Neural progenitor cell (in vitro differentiated cells): ENCODE measurements around the gene PPFIA1. TPM values are rescaled to one million over a fixed set of nuclear protein-coding genes. Genes with fewer than 3 reads are reported as not detected.
"Not testable (repeated sequence)": the region's sequence is repeated elsewhere in the genome, so short reads cannot be mapped to it uniquely, and the experiment has no call there.

Experiments used
- DNase-seq: peaks from one replicate; pipeline ENCODE4 v3.0.0-alpha.2; 2016; ENCODE audit warnings: low spot score
- H2AFZ ChIP-seq: fragments of 200-600 bp; sonication (generic); replicated peaks from 2 replicates; pipeline ENCODE4 v1.6.1; 2016; ENCODE audit warnings: antibody characterized with exemption
- H3F3A ChIP-seq: fragments of 200-600 bp; sonication (generic); 2 replicates; pipeline ENCODE4 v1.6.1; 2016; ENCODE audit warnings: antibody characterized with exemption, low read depth
- H3K27ac ChIP-seq: fragments of 200-600 bp; sonication (generic); 2 replicates; pipeline ENCODE4 v1.5.1; 2016; ENCODE audit warnings: mild to moderate bottlenecking
- H3K27me3 ChIP-seq: fragments of 200-600 bp; sonication (generic); 2 replicates; pipeline ENCODE4 v1.6.1; 2016; ENCODE audit warnings: mild to moderate bottlenecking, moderate library complexity
- H3K36me3 ChIP-seq: fragments of 200-600 bp; sonication (generic); 2 replicates; pipeline ENCODE4 v1.5.1; 2016
- H3K4me1 ChIP-seq: fragments of 200-600 bp; sonication (generic); 2 replicates; pipeline ENCODE4 v1.6.1; 2016; ENCODE audit warnings: mixed run types
- H3K4me2 ChIP-seq: fragments of 200-600 bp; sonication (generic); 2 replicates; pipeline ENCODE4 v1.6.1; 2016
- H3K4me3 ChIP-seq: fragments of 200-600 bp; sonication (generic); 2 replicates; pipeline ENCODE4 v1.5.1; 2016
- H3K79me2 ChIP-seq: fragments of 200-600 bp; sonication (generic); 2 replicates; pipeline ENCODE4 v1.6.1; 2016; ENCODE audit warnings: low read depth
- H3K9ac ChIP-seq: fragments of 200-600 bp; sonication (generic); 2 replicates; pipeline ENCODE4 v1.6.1; 2016
- H3K9me3 ChIP-seq: fragments of 200-600 bp; sonication (generic); 2 replicates; pipeline ENCODE4 v1.5.1; 2016; ENCODE audit warnings: low read depth
- H4K20me1 ChIP-seq: fragments of 200-600 bp; sonication (generic); 2 replicates; pipeline ENCODE4 v1.6.1; 2016; ENCODE audit warnings: low read depth
- H3K27ac Mint-ChIP-seq: 3 replicates; pipeline ENCODE4 v1.8.0; 2021; ENCODE audit warnings: mixed read lengths
- H3K27me3 Mint-ChIP-seq: 2 replicates; pipeline ENCODE4 v1.8.0; 2022; ENCODE audit warnings: low read depth, mild to moderate bottlenecking, inconsistent platforms, moderate library complexity, mixed read lengths; ENCODE audit not compliant: insufficient read depth
- H3K36me3 Mint-ChIP-seq: 3 replicates; pipeline ENCODE4 v1.8.0; 2021; ENCODE audit warnings: mixed read lengths
- H3K4me1 Mint-ChIP-seq: 3 replicates; pipeline ENCODE4 v1.8.0; 2021; ENCODE audit warnings: mixed read lengths
- H3K4me3 Mint-ChIP-seq: 3 replicates; pipeline ENCODE4 v1.8.0; 2021; ENCODE audit warnings: mild to moderate bottlenecking, moderate library complexity, mixed read lengths
- H3K9me3 Mint-ChIP-seq: 3 replicates; pipeline ENCODE4 v1.8.0; 2020; ENCODE audit warnings: mixed read lengths
- EZH2 ChIP-seq: fragments of 200-600 bp; sonication (generic); IDR thresholded peaks from 2 replicates; pipeline ENCODE4 v1.6.1; 2017; ENCODE audit warnings: antibody characterized with exemption, mild to moderate bottlenecking, moderate library complexity
- EZH2phosphoT487 ChIP-seq: fragments of 200-600 bp; sonication (generic); IDR thresholded peaks from 2 replicates; pipeline ENCODE4 v1.6.1; 2017; ENCODE audit warnings: antibody characterized with exemption
- total RNA-seq: library from RNA; depleted of rRNA; stranded (reverse); fragments of >200 nt; gene quantifications from 2 replicates; pipeline ENCODE4 v1.2.3, GENCODE V29; 2015; ENCODE audit warnings: low replicate concordance
- TF ChIP-seq, protein P1 (sequence below): fragments of 200-600 bp; sonication (generic); IDR thresholded peaks from 2 replicates; pipeline ENCODE4 v1.5.1; 2017; ENCODE audit warnings: antibody characterized with exemption, mild to moderate bottlenecking

The PPFIA1 gene
- total RNA-seq, 1 donor from 2014 or later = 42.6 TPM

DNA sequence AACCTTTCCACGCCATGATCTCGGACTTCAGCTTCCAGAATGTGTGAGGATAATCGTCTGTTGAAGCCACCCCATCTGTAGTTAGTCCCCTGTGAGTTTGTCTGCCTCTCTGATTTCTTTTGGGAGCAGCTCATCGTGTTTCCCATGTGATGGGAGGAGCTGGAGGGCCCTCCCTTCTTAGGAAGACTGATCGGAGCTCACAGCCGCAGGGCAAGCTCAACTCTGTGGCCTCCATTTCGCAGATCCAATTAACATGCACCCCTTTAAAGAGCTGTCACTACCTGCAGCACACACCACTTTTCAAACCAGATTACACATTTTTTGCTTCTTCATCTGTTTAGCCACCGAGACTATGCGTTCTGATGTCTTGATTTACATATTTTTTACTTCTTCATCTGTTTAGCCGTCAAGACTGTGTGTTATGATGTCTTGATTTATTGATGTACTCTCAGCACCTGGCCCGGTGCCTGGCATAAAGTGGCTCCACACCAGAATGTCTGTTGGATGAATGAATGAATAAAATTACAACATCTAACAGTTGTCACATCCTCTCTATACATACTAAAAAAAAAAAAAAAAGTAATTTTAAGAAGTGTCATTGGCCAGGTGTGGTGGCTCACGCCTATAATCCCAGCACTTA is 14.9 kb upstream of the PPFIA1 start:
- Histone ChIP-seq H3K9me3 (no peaks in the 10 kb centered on the region), H3K27ac (no peak overlapping the region), H3F3A (no peaks in the 10 kb centered on the region), H2AFZ (no peak overlapping the region), H4K20me1 (no peaks in the 10 kb centered on the region), H3K79me2 (no peaks in the 10 kb centered on the region), H3K9ac (no peak overlapping the region), H3K27me3 (no peaks in the 10 kb centered on the region), H3K4me3 (no peak overlapping the region), H3K36me3 (no peaks in the 10 kb centered on the region), H3K4me2 (no peak overlapping the region), H3K4me1 (peaks cover 6% of the 10 kb centered on the region)
- H3K27me3 Mint-ChIP-seq = peaks cover 10% of the 10 kb centered on the region
- no peak overlapping the region for H3K27ac Mint-ChIP-seq
- DNase-seq = no peak
- H3K36me3 Mint-ChIP-seq = no peaks in the 10 kb centered on the region
- H3K4me3 Mint-ChIP-seq = no peak overlapping the region
- no peaks in the 10 kb centered on the region for H3K9me3 Mint-ChIP-seq
- peaks cover 4% of the 10 kb centered on the region for H3K4me1 Mint-ChIP-seq
- no peak for TF ChIP-seq EZH2phosphoT487
- no peak for TF ChIP-seq EZH2
- TF ChIP-seq, protein P1, sequence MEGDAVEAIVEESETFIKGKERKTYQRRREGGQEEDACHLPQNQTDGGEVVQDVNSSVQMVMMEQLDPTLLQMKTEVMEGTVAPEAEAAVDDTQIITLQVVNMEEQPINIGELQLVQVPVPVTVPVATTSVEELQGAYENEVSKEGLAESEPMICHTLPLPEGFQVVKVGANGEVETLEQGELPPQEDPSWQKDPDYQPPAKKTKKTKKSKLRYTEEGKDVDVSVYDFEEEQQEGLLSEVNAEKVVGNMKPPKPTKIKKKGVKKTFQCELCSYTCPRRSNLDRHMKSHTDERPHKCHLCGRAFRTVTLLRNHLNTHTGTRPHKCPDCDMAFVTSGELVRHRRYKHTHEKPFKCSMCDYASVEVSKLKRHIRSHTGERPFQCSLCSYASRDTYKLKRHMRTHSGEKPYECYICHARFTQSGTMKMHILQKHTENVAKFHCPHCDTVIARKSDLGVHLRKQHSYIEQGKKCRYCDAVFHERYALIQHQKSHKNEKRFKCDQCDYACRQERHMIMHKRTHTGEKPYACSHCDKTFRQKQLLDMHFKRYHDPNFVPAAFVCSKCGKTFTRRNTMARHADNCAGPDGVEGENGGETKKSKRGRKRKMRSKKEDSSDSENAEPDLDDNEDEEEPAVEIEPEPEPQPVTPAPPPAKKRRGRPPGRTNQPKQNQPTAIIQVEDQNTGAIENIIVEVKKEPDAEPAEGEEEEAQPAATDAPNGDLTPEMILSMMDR = no peak

DNA sequence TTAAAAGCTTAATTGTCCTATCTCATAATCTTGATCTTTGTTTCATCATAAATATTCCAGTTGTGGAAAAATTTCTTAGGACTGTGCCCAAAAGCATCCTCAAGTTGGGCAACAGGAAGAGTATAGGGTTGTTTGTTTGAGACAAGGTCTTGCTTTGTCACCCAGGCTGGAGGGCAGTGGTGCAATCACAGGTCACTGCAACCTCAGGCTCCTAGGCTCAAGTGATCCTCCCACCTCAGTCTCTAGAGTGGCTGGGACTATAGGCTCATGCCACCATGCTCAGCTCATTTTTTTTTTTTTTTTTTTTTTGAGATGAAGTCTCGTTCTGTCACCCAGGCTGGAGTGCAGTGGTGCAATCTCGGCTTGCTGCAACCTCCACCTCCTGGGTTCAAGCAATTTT is 11.4 kb upstream of the PPFIA1 start:
- not testable (repeated sequence) for H3K36me3 Mint-ChIP-seq, H3K4me3 ChIP-seq, DNase-seq, H4K20me1 ChIP-seq, H3K27ac ChIP-seq, H2AFZ ChIP-seq, H3K36me3 ChIP-seq, H3K27me3 ChIP-seq, H3K4me2 ChIP-seq, H3K27me3 Mint-ChIP-seq, H3F3A ChIP-seq, H3K79me2 ChIP-seq, H3K9me3 ChIP-seq, H3K27ac Mint-ChIP-seq, H3K9ac ChIP-seq, H3K4me3 Mint-ChIP-seq, H3K4me1 ChIP-seq, H3K4me1 Mint-ChIP-seq, H3K9me3 Mint-ChIP-seq

DNA sequence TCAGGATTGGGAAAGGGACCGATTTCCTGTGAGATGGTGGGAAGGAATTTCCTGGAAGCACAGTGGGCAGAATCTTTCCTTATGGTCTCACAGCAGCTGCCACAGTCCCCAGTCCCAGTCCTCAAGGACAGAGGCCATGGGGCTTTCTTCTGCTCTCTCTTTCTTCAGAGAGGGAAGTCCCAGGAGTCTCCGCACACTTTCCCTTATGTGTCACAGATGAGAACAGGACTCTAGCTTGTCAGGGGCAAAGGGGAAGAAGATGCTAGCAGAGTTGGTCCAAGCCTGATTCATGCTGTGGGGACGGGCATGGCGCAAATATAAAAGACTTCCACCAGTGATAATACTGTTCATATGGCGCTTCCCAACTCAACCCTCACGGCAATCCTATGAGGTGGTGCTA is 7.5 kb upstream of the PPFIA1 start:
- no peak overlapping the region for H3K4me2 ChIP-seq
- Mint-ChIP-seq H3K27ac (no peak overlapping the region), H3K4me3 (no peak overlapping the region), H3K27me3 (peaks cover 7% of the 10 kb centered on the region), H3K36me3 (no peaks in the 10 kb centered on the region), H3K9me3 (no peaks in the 10 kb centered on the region), H3K4me1 (peaks cover 3% of the 10 kb centered on the region)
- no peaks in the 10 kb centered on the region for H3K79me2 ChIP-seq
- no peaks in the 10 kb centered on the region for H3K4me1 ChIP-seq
- no peaks in the 10 kb centered on the region for H3K27me3 ChIP-seq
- DNase-seq = no peak
- H2AFZ ChIP-seq = no peak overlapping the region
- H3K4me3 ChIP-seq = no peak overlapping the region
- H3K9me3 ChIP-seq = no peaks in the 10 kb centered on the region
- no peak overlapping the region for H3K27ac ChIP-seq
- H4K20me1 ChIP-seq = no peaks in the 10 kb centered on the region
- no peaks in the 10 kb centered on the region for H3F3A ChIP-seq
- no peak overlapping the region for H3K9ac ChIP-seq
- TF ChIP-seq EZH2phosphoT487 = no peak
- TF ChIP-seq, protein P1 = no peak
- no peak for TF ChIP-seq EZH2
- no peaks in the 10 kb centered on the region for H3K36me3 ChIP-seq

DNA sequence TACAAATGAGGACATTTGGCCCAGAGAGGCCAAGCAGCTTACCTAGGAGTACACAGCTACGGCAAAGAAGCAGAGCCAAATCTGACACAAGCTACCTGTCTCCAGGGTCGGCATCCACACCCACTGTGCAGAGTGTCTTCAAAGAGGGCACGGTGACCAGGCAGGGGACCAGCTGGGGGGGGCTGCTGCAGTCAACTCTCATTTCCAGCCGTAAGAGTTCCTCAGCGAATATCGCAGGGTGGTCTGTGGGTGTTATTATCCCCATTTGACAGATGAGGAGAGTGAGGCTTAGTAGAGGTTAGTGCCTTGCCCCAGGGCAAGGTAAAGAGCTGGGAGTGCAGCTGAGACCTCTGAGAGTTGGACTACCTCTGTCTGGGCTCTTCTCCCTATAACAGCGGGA is 7.1 kb upstream of the PPFIA1 start:
- H3K27ac Mint-ChIP-seq = no peak overlapping the region
- no peaks in the 10 kb centered on the region for H3K36me3 Mint-ChIP-seq
- Histone ChIP-seq H3K4me1 (no peaks in the 10 kb centered on the region), H3K79me2 (no peaks in the 10 kb centered on the region), H3K27ac (no peak overlapping the region), H3K36me3 (no peaks in the 10 kb centered on the region), H2AFZ (no peak overlapping the region), H3F3A (no peaks in the 10 kb centered on the region), H3K9ac (no peak overlapping the region), H4K20me1 (no peaks in the 10 kb centered on the region), H3K4me2 (no peak overlapping the region), H3K27me3 (no peaks in the 10 kb centered on the region), H3K4me3 (no peak overlapping the region), H3K9me3 (no peaks in the 10 kb centered on the region)
- H3K4me3 Mint-ChIP-seq = no peak overlapping the region
- no peak for DNase-seq
- no peak for TF ChIP-seq EZH2
- TF ChIP-seq, protein P1 = no peak
- TF ChIP-seq EZH2phosphoT487 = no peak
- no peaks in the 10 kb centered on the region for H3K9me3 Mint-ChIP-seq
- H3K27me3 Mint-ChIP-seq = peaks cover 10% of the 10 kb centered on the region
- H3K4me1 Mint-ChIP-seq = peaks cover 3% of the 10 kb centered on the region
